GM12874 (cell line): ENCODE data around the gene SLC4A1AP.

Experiments used
- CTCF ChIP-seq: IDR thresholded peaks from 2 replicates; pipeline ENCODE4 v1.5.1; 2011; ENCODE audit warnings: low read depth, mild to moderate bottlenecking, control low read depth, low read length, moderate library complexity; ENCODE audit not compliant: insufficient read depth

Gene SLC4A1AP

GRCh38 chr2:27712522-27712921 is 48.8 kb downstream of the SLC4A1AP start:
- no peak for TF ChIP-seq CTCF

- TF ChIP-seq CTCF: no peak
Measured at GRCh38 chr2:27713201-27713600, 49.5 kb downstream of the SLC4A1AP start.

GRCh38 chr2:27714053-27714452 is 50.4 kb downstream of the SLC4A1AP start:
- TF ChIP-seq CTCF: no peak

GRCh38 chr2:27714851-27715291 is 51.2 kb downstream of the SLC4A1AP start:
- TF ChIP-seq CTCF: no peak

GRCh38 chr2:27715318-27716210 is 51.9 kb downstream of the SLC4A1AP start:
- TF ChIP-seq CTCF: no peak

GRCh38 chr2:27716301-27717069 is 52.8 kb downstream of the SLC4A1AP start:
- no peak for TF ChIP-seq CTCF

- TF ChIP-seq CTCF: no peak
Measured at GRCh38 chr2:27717070-27717795, 53.5 kb downstream of the SLC4A1AP start.
